Mammary epithelial cell (primary cell): Measurements from ENCODE around the gene DAZAP1.

Experiments
- CTCF ChIP-seq, 2 donors: IDR thresholded peaks in 1 of 2; conservative IDR thresholded peaks in 1 of 2; 2 replicates each; pipeline ENCODE4 v1.5.1; 2011 to 2012; ENCODE audit warnings: inconsistent platforms in 2 of 2, low read length in 2 of 2, mild to moderate bottlenecking in 2 of 2, control low read depth in 1 of 2, low read depth in 1 of 2; ENCODE audit not compliant: insufficient read depth in 1 of 2; ENCODE audit errors: extremely low read depth in 1 of 2
- EZH2 ChIP-seq: IDR thresholded peaks from 2 replicates; pipeline ENCODE4 v1.6.1; 2012; ENCODE audit warnings: low read length, inconsistent platforms, borderline replicate concordance

GRCh38 chr19:1456121-1456900 lies 48.9 kb downstream of the DAZAP1 start:
- TF ChIP-seq CTCF (conservative IDR thresholded peaks at IDR 0.05 in 1 of 2, IDR thresholded peaks at IDR 0.05 in 1 of 2; ENCODE audit: extremely low read depth in 1 of 2, insufficient read depth in 1 of 2, low read depth in 1 of 2, low read length in 2 of 2) (no peak), EZH2 (no peak)
